ENCODE results near the gene RAD51B. TPM values are rescaled to one million over a fixed set of nuclear protein-coding genes. Genes with fewer than 3 reads are reported as not detected.
A peak's percentile ranks its signal among the peaks of the same experiment; 100 is the strongest.

RAD51B gene
- total RNA-seq, 4 donors from 2014 or later: 6.2 to 39.9 (median 12.9) TPM

DNA sequence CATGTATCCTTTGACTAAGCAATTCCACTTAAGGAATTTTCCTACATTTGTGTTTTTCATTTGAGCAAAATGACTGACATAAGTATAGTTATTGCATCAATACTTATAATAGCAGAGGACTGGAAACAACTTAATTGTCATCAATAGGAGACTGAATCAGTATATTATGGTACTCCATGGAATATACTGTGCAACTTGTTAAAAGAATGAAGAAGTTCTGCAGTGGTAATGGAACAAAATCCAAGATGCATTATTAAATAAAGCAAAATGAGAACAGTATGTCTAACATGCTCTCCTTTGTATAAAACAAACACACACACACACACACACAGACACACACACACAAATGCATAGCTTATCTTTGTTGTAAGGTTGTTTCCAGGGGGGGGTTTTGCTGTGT is 303.1 kb downstream of the RAD51B start:
- intact Hi-C loops (cut with DNase I): no loop called here
- TF ChIP-seq POLR2A (IDR thresholded peaks at IDR 0.05): no peak
- TF ChIP-seq, protein P1, sequence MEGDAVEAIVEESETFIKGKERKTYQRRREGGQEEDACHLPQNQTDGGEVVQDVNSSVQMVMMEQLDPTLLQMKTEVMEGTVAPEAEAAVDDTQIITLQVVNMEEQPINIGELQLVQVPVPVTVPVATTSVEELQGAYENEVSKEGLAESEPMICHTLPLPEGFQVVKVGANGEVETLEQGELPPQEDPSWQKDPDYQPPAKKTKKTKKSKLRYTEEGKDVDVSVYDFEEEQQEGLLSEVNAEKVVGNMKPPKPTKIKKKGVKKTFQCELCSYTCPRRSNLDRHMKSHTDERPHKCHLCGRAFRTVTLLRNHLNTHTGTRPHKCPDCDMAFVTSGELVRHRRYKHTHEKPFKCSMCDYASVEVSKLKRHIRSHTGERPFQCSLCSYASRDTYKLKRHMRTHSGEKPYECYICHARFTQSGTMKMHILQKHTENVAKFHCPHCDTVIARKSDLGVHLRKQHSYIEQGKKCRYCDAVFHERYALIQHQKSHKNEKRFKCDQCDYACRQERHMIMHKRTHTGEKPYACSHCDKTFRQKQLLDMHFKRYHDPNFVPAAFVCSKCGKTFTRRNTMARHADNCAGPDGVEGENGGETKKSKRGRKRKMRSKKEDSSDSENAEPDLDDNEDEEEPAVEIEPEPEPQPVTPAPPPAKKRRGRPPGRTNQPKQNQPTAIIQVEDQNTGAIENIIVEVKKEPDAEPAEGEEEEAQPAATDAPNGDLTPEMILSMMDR (IDR thresholded peaks at IDR 0.05): no peak
- peaks cover 0 to 13% (median 6%) of the 10 kb centered on the region in 3 donors for H3K4me1 ChIP-seq

DNA sequence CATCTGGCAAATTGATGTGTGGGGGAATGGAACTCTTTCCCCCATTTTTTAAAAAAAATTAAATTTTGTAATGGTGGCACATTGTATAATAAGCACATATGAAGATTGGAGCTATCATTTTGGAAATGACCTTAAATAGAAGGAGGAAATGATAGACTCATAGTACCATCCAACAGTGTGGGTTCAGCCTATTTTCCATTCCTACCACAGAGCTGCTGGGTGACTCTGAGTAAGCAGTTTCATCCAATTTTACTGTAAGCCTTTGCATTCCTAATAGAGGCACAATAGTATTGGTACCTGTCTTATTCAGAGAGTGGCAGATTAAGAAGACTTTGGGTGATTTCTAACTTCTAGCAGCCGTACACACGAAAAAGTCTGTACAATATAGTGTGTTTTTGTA is 304.5 kb downstream of the RAD51B start:
- Histone ChIP-seq H3K4me3 (no peak overlapping the region), H3K27ac (no peak overlapping the region), H3K27me3 (no peaks in the 10 kb centered on the region), H3K36me3 (no peaks in the 10 kb centered on the region), H3K9me3 (peaks cover 0 to 5% (median 0%) of the 10 kb centered on the region in 3 donors), H3K4me1 (peaks cover 0 to 13% (median 6%) of the 10 kb centered on the region in 3 donors)
- TF ChIP-seq, protein P1 (IDR thresholded peaks at IDR 0.05): no peak
- no peak for TF ChIP-seq POLR2A (IDR thresholded peaks at IDR 0.05)
- intact Hi-C loops (cut with DNase I): no loop called here
- no peak for DNase-seq
- WGBS, 2 donors: 91 to 96% methylated on average over 2 of the region's 2 CpGs

More for the DNA sequence above, 303.1 kb downstream of the RAD51B start:
- DNase-seq: no peak
- H3K4me3 ChIP-seq: no peak overlapping the region
- H3K36me3 ChIP-seq: no peaks in the 10 kb centered on the region
- H3K27me3 ChIP-seq: no peaks in the 10 kb centered on the region
- peaks cover 0 to 5% (median 0%) of the 10 kb centered on the region in 3 donors for H3K9me3 ChIP-seq
- no peak overlapping the region for H3K27ac ChIP-seq

GRCh38 chr14:68124979-68125731 is 305.6 kb downstream of the RAD51B start:
- WGBS, 2 donors: 40 to 49% methylated on average over 3 of the region's 3 CpGs
- H3K27ac ChIP-seq: peak overlapping the region in 1 of 4 donors; percentile 17

DNA sequence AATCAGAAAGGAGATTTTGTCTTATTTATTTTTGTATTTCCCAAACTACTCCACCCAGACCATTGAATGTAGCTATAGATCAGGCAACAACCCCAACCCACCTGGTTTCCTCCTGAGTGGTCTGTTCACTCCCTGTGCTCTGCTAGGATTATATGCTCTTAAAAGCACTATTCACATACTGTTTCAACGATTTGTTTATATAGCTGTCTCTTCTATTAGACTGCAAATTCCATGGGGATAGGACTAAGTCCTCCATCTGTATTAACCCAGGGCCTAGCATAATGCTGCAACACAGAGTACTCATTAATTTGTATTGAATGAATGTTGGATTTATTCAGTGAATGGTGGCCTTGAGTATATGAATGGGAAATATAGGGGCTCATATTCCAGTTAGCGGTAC is 307.6 kb downstream of the RAD51B start:
- peaks cover 0 to 18% (median 8%) of the 10 kb centered on the region in 3 donors for H3K4me1 ChIP-seq
- H3K27me3 ChIP-seq: no peaks in the 10 kb centered on the region
- intact Hi-C loops (cut with DNase I): no loop called here
- H3K36me3 ChIP-seq: no peaks in the 10 kb centered on the region
- TF ChIP-seq, protein P1 (IDR thresholded peaks at IDR 0.05): no peak
- no peak for TF ChIP-seq POLR2A (IDR thresholded peaks at IDR 0.05)
- no peaks in the 10 kb centered on the region for H3K9me3 ChIP-seq
- H3K27ac ChIP-seq: no peak overlapping the region
- no peak overlapping the region for H3K4me3 ChIP-seq
- no peak for DNase-seq
- 68 to 72% methylated on average over 2 of the region's 2 CpGs for WGBS, 2 donors

More at GRCh38 chr14:68124979-68125731, 305.6 kb downstream of the RAD51B start:
- Histone ChIP-seq H3K9me3 (peaks cover 0 to 5% (median 0%) of the 10 kb centered on the region in 3 donors), H3K27me3 (no peaks in the 10 kb centered on the region), H3K4me3 (no peak overlapping the region), H3K4me1 (peaks cover 0 to 13% (median 6%) of the 10 kb centered on the region in 3 donors), H3K36me3 (no peaks in the 10 kb centered on the region)
- TF ChIP-seq, protein P1 (IDR thresholded peaks at IDR 0.05): no peak
- DNase-seq: no peak
- intact Hi-C loops (cut with DNase I): no loop called here

DNA sequence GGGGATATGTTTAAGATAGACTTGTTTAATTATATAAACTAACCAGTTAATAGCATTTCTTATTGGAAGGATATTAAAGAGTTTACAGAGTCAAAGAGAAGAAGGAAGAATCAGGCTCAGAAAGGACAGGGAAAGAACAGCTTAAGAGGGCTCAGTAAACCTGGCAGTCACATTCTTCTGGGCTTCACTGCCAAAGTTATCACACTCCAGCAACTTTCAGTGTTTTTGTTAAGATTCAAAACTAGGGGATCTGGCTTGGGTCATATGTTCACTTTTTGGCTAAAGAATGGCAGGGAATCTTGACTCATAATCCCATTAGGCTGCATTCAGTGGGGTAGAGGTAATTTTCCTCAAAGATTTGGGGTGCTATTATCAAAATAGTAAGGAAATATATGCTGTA is 312.3 kb downstream of the RAD51B start:
- Histone ChIP-seq H3K27me3 (no peaks in the 10 kb centered on the region), H3K4me3 (no peak overlapping the region), H3K36me3 (no peaks in the 10 kb centered on the region), H3K4me1 (peaks cover 0 to 31% (median 12%) of the 10 kb centered on the region in 3 donors), H3K9me3 (no peaks in the 10 kb centered on the region), H3K27ac (no peak overlapping the region)
- TF ChIP-seq POLR2A (IDR thresholded peaks at IDR 0.05): no peak
- TF ChIP-seq, protein P1 (IDR thresholded peaks at IDR 0.05): no peak
- DNase-seq: no peak
- intact Hi-C loops (cut with DNase I): no loop called here
